ENCODE results near the gene HLA-E.
"Not testable (repeated sequence)": the region's sequence is repeated elsewhere in the genome, so short reads cannot be mapped to it uniquely, and the experiment has no call there.

The HLA-E gene

GRCh38 chr6:30481211-30481964 is 7.9 kb upstream of the HLA-E start:
- DNase-seq, result no peak

- peak; percentile 67 for DNase-seq
Observed at GRCh38 chr6:30481965-30482644, 7.2 kb upstream of the HLA-E start.

GRCh38 chr6:30483677-30484279 is 5.5 kb upstream of the HLA-E start:
- DNase-seq, result peak; percentile 65

- no peak for DNase-seq
Observed at GRCh38 chr6:30485236-30485635, 4.1 kb upstream of the HLA-E start.

- no peak for DNase-seq
Observed at GRCh38 chr6:30487926-30488325, 1.4 kb upstream of the HLA-E start.

GRCh38 chr6:30488697-30489080 is 620 bp upstream of the HLA-E start:
- DNase-seq, result not testable (repeated sequence)

- peak; percentile 63 for DNase-seq
Observed at GRCh38 chr6:30490026-30490876, 942 bp downstream of the HLA-E start.

- DNase-seq, result not testable (repeated sequence)
Observed at GRCh38 chr6:30491291-30491953, 2.1 kb downstream of the HLA-E start.

GRCh38 chr6:30491991-30492952 is 3.0 kb downstream of the HLA-E start:
- no peak for DNase-seq

GRCh38 chr6:30493643-30494250 is 4.4 kb downstream of the HLA-E start:
- no peak for DNase-seq

GRCh38 chr6:30494291-30494861 is 5.1 kb downstream of the HLA-E start:
- no peak for DNase-seq

- DNase-seq, result not testable (repeated sequence)
Observed at GRCh38 chr6:30495060-30495459, 5.8 kb downstream of the HLA-E start.

GRCh38 chr6:30495993-30496392 is 6.7 kb downstream of the HLA-E start:
- no peak for DNase-seq

GRCh38 chr6:30497261-30497599 is 7.9 kb downstream of the HLA-E start:
- DNase-seq, result not testable (repeated sequence)

- DNase-seq, result no peak
Observed at GRCh38 chr6:30497714-30498113, 8.4 kb downstream of the HLA-E start.

GRCh38 chr6:30498705-30499104 is 9.4 kb downstream of the HLA-E start:
- not testable (repeated sequence) for DNase-seq

- DNase-seq, result peak; percentile 29
Observed at GRCh38 chr6:30500421-30501355, 11.4 kb downstream of the HLA-E start.

- DNase-seq, result no peak
Observed at GRCh38 chr6:30507849-30508827, 18.8 kb downstream of the HLA-E start.

Measured in fibroblast of skin of scalp (primary cell).